NB4 (cell line): ENCODE results near the gene ME3.
"Not testable (repeated sequence)": the region's sequence is repeated elsewhere in the genome, so short reads cannot be mapped to it uniquely, and the experiment has no call there.

Experiments
- DNase-seq: peaks from one replicate; pipeline ENCODE4 v3.0.0; 2010; ENCODE audit warnings: low read depth
- H3K4me3 ChIP-seq: one replicate; pipeline ENCODE4 v1.5.1; 2011; ENCODE audit warnings: mild to moderate bottlenecking, low read depth, low read length, moderate library complexity
- CTCF ChIP-seq: IDR thresholded peaks from one replicate; pipeline ENCODE4 v1.5.1; 2012; ENCODE audit warnings: low read depth, low read length
- MYC ChIP-seq: IDR thresholded peaks from 2 replicates; pipeline ENCODE4 v1.6.1; 2011; ENCODE audit warnings: low read depth, low read length
- POLR2A ChIP-seq: IDR thresholded peaks from 2 replicates; pipeline ENCODE4 v1.6.1; 2011; ENCODE audit warnings: mild to moderate bottlenecking; ENCODE audit not compliant: insufficient read length; ENCODE audit errors: extremely low read depth
- TF ChIP-seq, protein P1 (sequence below): IDR thresholded peaks from 2 replicates; pipeline ENCODE4 v1.6.1; 2011; ENCODE audit warnings: low read depth, low read length

ME3 gene

DNA sequence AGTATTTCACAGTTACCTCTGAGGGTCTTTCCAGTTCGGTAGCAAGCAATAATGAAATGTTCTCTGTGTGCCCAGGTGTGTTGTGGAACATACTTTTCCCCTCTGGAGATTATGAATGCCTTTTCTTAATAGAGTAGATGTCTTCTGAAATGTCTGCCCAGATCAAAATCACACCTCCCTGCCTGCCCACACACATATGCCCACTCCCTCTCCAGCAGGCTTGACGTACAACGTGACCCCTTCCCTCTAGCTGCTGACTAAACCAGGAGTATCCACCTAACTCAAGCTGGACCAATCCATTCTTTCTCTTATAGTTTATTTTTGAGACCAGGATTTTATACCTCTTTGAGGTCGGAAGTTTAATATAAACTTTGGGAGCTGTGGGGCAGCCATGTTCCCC, 48.7 kb downstream of the ME3 start:
- no peak overlapping the region for H3K4me3 ChIP-seq
- TF ChIP-seq, protein P1, sequence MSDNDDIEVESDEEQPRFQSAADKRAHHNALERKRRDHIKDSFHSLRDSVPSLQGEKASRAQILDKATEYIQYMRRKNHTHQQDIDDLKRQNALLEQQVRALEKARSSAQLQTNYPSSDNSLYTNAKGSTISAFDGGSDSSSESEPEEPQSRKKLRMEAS: no peak
- no peak for TF ChIP-seq POLR2A
- no peak for TF ChIP-seq MYC
- TF ChIP-seq CTCF: no peak
- DNase-seq: no peak

DNA sequence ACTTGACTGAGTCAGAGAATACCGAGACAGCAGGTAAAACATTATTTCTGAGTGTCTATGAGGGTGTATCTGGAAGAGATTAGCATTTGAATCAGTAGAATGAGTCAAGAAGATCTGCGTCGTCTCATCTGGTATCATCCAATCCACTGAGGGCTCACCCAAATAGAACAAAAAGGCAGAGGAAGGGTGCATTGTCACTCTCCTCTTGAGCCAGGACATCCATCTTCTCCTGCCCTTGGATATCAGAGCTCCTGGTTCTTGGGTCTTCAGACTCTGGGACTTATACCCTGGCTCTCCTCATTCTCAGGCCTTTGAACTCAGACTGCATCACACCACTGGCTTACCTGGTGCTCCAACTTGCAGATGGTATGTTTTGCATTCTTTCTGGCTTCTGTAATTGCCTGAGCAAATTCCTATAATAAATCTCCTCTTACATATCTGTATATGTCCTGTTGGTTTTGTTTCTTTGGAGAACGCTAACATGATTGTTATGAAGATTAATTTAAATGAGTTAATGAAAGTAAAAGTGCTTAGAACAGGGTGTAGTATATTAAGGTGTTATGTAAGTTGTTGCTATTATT, 49.3 kb downstream of the ME3 start:
- TF ChIP-seq POLR2A (no peak), CTCF (no peak), MYC (no peak)
- TF ChIP-seq, protein P1: no peak
- no peak overlapping the region for H3K4me3 ChIP-seq
- DNase-seq: no peak

- no peak for DNase-seq
- H3K4me3 ChIP-seq: no peak overlapping the region
- no peak for TF ChIP-seq MYC
- TF ChIP-seq CTCF: no peak
- TF ChIP-seq POLR2A: no peak
- TF ChIP-seq, protein P1: no peak
Measured at GRCh38 chr11:86621854-86622253, 50.6 kb downstream of the ME3 start.

- no peak overlapping the region for H3K4me3 ChIP-seq
- TF ChIP-seq MYC (no peak), POLR2A (no peak), CTCF (no peak)
- TF ChIP-seq, protein P1: no peak
- no peak for DNase-seq
Measured at GRCh38 chr11:86620891-86621521, 51.4 kb downstream of the ME3 start.

DNA sequence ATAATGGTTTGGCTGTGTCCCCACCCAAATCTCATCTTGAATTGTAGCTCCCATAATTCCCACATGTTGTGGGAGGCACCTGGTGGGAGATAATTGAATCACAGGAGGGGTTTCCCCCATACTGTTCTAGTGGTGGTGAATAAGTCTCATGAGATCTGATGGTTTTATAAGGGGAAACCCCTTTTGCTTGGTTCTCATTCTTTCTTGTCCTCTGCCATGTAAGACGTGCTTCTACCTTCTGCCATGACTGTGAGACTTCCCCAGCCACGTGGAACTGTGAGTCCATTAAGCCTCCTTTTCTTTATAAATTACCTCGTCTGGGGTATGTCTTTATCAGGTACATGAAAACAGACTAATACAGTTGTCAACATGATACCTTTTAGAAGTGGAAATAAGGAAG, 53.0 kb downstream of the ME3 start:
- H3K4me3 ChIP-seq, DNase-seq: not testable (repeated sequence)

- H3K4me3 ChIP-seq: no peak overlapping the region
- no peak for DNase-seq
- TF ChIP-seq POLR2A (no peak), CTCF (no peak), MYC (no peak)
- TF ChIP-seq, protein P1: no peak
Measured at GRCh38 chr11:86617502-86617901, 54.9 kb downstream of the ME3 start.
